ENCODE data around the gene TAPT1. TPM values are rescaled to one million over a fixed set of nuclear protein-coding genes. Genes with fewer than 3 reads are reported as not detected.

TAPT1 gene
- total and polyA plus RNA-seq, 9 of the 15 experiments (the other 6 are each of a cell fraction or from before 2014, with no cell fraction given), result 1.6 to 36.7 (median 20.7) TPM

DNA sequence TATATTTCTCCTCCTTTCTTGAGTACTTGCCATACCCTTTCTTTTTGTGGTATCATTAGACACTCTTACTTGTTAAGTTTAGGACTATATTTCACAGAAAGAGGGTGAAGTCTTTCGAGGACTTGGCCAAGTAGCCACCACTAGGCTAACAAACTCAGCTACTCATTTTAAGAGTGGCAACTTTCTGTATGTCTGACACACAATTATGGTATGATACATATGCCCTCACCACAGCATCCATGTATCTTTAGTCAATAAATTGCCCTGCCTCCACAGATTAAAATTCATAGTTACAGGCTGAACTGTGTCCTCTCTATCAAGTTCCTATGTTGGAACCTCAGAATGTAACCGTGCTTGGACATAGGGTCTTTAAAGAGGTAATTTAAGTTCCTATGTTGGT, 23.2 kb downstream of the TAPT1 start:
- Histone ChIP-seq H4K20me1 (replicated peaks; ENCODE audit: control insufficient read depth, insufficient read depth, low read length) (0 out of 2 replicates have a peak, but pooled peaks cover 4% of the 10 kb centered on the region), H3K4me1 (replicated peaks in 1 of 2; ENCODE audit: control insufficient read depth in 2 of 2, insufficient read depth in 2 of 2, low read length in 2 of 2) (no peaks in the 10 kb centered on the region), H3K9me1 (ENCODE audit: control insufficient read depth, insufficient read depth, low read length) (no peaks in the 10 kb centered on the region), H3K9ac (ENCODE audit: insufficient read depth in 1 of 2, low read depth in 2 of 2, low read length in 2 of 2) (no peak overlapping the region), H3K4me2 (ENCODE audit: insufficient read depth, low read length) (no peak overlapping the region), H3K36me3 (ENCODE audit: control insufficient read depth, insufficient read depth, low read length) (peaks cover 48% of the 10 kb centered on the region), H3K27me3 (ENCODE audit: control insufficient read depth in 2 of 2, insufficient read depth in 2 of 2, low read length in 2 of 2) (no peaks in the 10 kb centered on the region), H3K4me3 (no peak overlapping the region), H3K9me3 (replicated peaks; ENCODE audit: control insufficient read depth, insufficient read depth, low read depth, low read length) (no peaks in the 10 kb centered on the region), H3K27ac (ENCODE audit: extremely low read depth, low read depth, low read length) (no peak overlapping the region), H2AFZ (ENCODE audit: low read depth, low read length) (no peak overlapping the region), H3K79me2 (ENCODE audit: control insufficient read depth, insufficient read depth, low read length) (peaks cover 11% of the 10 kb centered on the region; the same call in 1 of the 3 replicates)
- BruUV-seq (replicated peaks), result no TSS peak
- ATAC-seq (no peak), DNase-seq (ENCODE audit: extremely low read depth in 1 of 4, low spot score in 3 of 4) (no peak), FAIRE-seq (no peak)
- 86% methylated on average over 2 of the region's 2 CpGs for WGBS (ENCODE audit: insufficient coverage, low coverage, missing lambda C conversion rate)
- POLR2A ChIA-PET, result no interaction called here
- in situ Hi-C loops (cut with MboI), result no loop called here
- no peak for TF ChIP-seq RAD51 (IDR thresholded peaks at IDR 0.05; ENCODE audit: borderline replicate concordance, low read depth)
- TF ChIP-seq, protein P1, sequence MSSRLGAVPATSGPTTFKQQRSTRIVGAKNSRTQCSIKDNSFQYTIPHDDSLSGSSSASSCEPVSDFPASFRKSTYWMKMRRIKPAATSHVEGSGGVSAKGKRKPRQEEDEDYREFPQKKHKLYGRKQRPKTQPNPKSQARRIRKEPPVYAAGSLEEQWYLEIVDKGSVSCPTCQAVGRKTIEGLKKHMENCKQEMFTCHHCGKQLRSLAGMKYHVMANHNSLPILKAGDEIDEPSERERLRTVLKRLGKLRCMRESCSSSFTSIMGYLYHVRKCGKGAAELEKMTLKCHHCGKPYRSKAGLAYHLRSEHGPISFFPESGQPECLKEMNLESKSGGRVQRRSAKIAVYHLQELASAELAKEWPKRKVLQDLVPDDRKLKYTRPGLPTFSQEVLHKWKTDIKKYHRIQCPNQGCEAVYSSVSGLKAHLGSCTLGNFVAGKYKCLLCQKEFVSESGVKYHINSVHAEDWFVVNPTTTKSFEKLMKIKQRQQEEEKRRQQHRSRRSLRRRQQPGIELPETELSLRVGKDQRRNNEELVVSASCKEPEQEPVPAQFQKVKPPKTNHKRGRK (tag; IDR thresholded peaks at IDR 0.05), result no peak
- no peak for TF ChIP-seq SRSF7 (optimal IDR thresholded peaks at IDR 0.05; ENCODE audit: low read depth, low read length)
- TF ChIP-seq ZNF212 (CRISPR knock-in tag; IDR thresholded peaks at IDR 0.05), result no peak
- no peak for TF ChIP-seq STAT6 (CRISPR knock-in tag; IDR thresholded peaks at IDR 0.05)
- no peak for TF ChIP-seq HNRNPH1 (optimal IDR thresholded peaks at IDR 0.05; ENCODE audit: low read depth, low read length)
- TF ChIP-seq HDAC8 (tag; IDR thresholded peaks at IDR 0.05), result no peak
- no peak for TF ChIP-seq PTBP1 (IDR thresholded peaks at IDR 0.05; ENCODE audit: low read depth, low read length)
- no peak for TF ChIP-seq CREB3L1 (IDR thresholded peaks at IDR 0.05; ENCODE audit: borderline replicate concordance, low read depth)
- no peak for TF ChIP-seq HLTF (IDR thresholded peaks at IDR 0.05)
- CTCF ChIA-PET (ENCODE audit: low intra/inter-chr PET ratio), result no interaction called here
- intact Hi-C loops (cut with micrococcal nuclease), result no loop called here

Data from K562 (cell line).